ENCODE data around the gene ACTR3C. TPM values are rescaled to one million over a fixed set of nuclear protein-coding genes. Genes with fewer than 3 reads are reported as not detected.

Gene ACTR3C
- 0.73 and 3.2 TPM in 2 replicates for total RNA-seq (2014; rRNA removed; shearing (Covaris generic))

GRCh38 chr7:150322833-150323681 is at the start of gene ACTR3C, which contains the start of gene LRRC61:
Gene ACTR3C, minus strand, starts transcription at chr7:150323545. Its CDS starts 28,249 bp downstream, at chr7:150295296.
Gene LRRC61, plus strand, starts transcription at chr7:150323355. Its CDS starts 13,507 bp downstream, at chr7:150336862.
- peaks cover 18% of the 10 kb centered on the region for H3K36me3 ChIP-seq (replicated peaks; ENCODE audit: control insufficient read depth, insufficient read depth, low read length)
- H3K27me3 ChIP-seq (ENCODE audit: control insufficient read depth, insufficient read depth, low read length), result no peaks in the 10 kb centered on the region
- DNase-seq, result peak; percentile 54
- H3K4me3 ChIP-seq (ENCODE audit: insufficient read depth, low read depth, low read length), result peak within 1 kb of the TSS; percentile 74

- no peak overlapping the region for H3K4me3 ChIP-seq (ENCODE audit: insufficient read depth, low read depth, low read length)
- peaks cover 14% of the 10 kb centered on the region for H3K36me3 ChIP-seq (replicated peaks; ENCODE audit: control insufficient read depth, insufficient read depth, low read length)
- peak; percentile 49 for DNase-seq
- H3K27me3 ChIP-seq (ENCODE audit: control insufficient read depth, insufficient read depth, low read length), result no peaks in the 10 kb centered on the region
Observed at GRCh38 chr7:150372271-150373048, 49.1 kb upstream of the ACTR3C start.

- no peaks in the 10 kb centered on the region for H3K27me3 ChIP-seq (ENCODE audit: control insufficient read depth, insufficient read depth, low read length)
- peaks cover 14% of the 10 kb centered on the region for H3K36me3 ChIP-seq (replicated peaks; ENCODE audit: control insufficient read depth, insufficient read depth, low read length)
- no peak for DNase-seq
- no peak overlapping the region for H3K4me3 ChIP-seq (ENCODE audit: insufficient read depth, low read depth, low read length)
Observed at GRCh38 chr7:150371996-150372270, 48.6 kb upstream of the ACTR3C start.

DNA sequence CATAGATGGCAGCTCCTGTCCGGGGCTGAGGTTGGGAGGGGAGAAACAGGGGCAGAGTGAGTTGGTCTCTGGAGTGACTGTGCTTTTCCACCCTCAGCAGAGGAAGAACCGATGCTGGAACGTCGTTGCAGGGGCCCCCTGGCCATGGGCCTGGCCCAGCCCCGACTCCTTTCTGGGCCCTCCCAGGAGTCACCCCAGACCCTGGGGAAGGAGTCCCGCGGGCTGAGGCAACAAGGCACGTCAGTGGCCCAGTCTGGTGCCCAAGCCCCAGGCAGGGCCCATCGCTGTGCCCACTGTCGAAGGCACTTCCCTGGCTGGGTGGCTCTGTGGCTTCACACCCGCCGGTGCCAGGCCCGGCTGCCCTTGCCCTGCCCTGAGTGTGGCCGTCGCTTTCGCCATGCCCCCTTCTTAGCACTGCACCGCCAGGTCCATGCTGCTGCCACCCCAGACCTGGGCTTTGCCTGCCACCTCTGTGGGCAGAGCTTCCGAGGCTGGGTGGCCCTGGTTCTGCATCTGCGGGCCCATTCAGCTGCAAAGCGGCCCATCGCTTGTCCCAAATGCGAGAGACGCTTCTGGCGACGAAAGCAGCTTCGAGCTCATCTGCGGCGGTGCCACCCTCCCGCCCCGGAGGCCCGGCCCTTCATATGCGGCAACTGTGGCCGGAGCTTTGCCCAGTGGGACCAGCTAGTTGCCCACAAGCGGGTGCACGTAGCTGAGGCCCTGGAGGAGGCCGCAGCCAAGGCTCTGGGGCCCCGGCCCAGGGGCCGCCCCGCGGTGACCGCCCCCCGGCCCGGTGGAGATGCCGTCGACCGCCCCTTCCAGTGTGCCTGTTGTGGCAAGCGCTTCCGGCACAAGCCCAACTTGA is 48.0 kb upstream of the ACTR3C start:
- DNase-seq, result peak; percentile 46
- Histone ChIP-seq H3K36me3 (replicated peaks; ENCODE audit: control insufficient read depth, insufficient read depth, low read length) (peaks cover 14% of the 10 kb centered on the region), H3K27me3 (ENCODE audit: control insufficient read depth, insufficient read depth, low read length) (no peaks in the 10 kb centered on the region), H3K4me3 (ENCODE audit: insufficient read depth, low read depth, low read length) (no peak overlapping the region)

GRCh38 chr7:150370612-150371071 is 47.3 kb upstream of the ACTR3C start:
- Histone ChIP-seq H3K27me3 (ENCODE audit: control insufficient read depth, insufficient read depth, low read length) (no peaks in the 10 kb centered on the region), H3K4me3 (ENCODE audit: insufficient read depth, low read depth, low read length) (no peak overlapping the region), H3K36me3 (replicated peaks; ENCODE audit: control insufficient read depth, insufficient read depth, low read length) (peaks cover 14% of the 10 kb centered on the region)
- DNase-seq, result no peak

DNA sequence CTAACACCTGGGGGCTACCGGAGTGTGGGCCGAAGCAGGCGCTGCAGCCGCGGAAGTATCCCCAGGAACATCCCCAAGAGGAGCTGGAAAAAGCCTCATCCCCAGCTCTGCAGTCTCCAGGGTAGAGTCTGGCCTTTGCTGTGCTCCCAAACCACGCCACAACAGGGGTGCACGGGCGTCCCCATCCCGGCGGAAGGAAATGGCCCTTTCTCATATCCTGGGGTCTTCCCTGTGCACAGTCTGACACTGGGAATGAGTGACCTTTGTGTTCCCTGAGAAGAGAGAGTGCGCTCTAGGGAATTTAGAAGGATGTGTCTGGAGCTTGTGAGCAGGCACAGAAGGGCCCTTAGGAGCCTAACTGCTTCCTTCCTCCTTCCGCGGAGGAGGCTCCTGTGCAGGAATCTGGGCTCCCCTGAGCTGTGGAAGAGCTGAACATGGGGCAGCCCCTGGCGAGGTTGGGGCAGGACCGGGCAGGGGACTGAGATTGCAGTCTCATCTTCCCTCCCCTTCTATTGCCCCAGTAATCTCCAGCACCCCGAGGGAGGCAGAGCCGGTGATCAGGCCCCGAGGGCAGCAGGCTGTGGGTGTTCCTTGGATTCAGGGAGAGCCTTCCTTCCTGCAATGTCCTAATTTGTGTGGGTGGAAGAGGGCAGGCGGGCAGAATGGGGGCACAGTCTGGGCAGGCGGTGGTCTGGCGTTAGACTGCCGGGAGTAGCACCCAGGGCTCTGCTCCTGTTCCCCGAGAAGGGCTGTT is 46.6 kb upstream of the ACTR3C start:
- no peaks in the 10 kb centered on the region for H3K27me3 ChIP-seq (ENCODE audit: control insufficient read depth, insufficient read depth, low read length)
- H3K4me3 ChIP-seq (ENCODE audit: insufficient read depth, low read depth, low read length), result peak overlapping the region; percentile 94
- peaks cover 14% of the 10 kb centered on the region for H3K36me3 ChIP-seq (replicated peaks; ENCODE audit: control insufficient read depth, insufficient read depth, low read length)
- peak; percentile 41 for DNase-seq

DNA sequence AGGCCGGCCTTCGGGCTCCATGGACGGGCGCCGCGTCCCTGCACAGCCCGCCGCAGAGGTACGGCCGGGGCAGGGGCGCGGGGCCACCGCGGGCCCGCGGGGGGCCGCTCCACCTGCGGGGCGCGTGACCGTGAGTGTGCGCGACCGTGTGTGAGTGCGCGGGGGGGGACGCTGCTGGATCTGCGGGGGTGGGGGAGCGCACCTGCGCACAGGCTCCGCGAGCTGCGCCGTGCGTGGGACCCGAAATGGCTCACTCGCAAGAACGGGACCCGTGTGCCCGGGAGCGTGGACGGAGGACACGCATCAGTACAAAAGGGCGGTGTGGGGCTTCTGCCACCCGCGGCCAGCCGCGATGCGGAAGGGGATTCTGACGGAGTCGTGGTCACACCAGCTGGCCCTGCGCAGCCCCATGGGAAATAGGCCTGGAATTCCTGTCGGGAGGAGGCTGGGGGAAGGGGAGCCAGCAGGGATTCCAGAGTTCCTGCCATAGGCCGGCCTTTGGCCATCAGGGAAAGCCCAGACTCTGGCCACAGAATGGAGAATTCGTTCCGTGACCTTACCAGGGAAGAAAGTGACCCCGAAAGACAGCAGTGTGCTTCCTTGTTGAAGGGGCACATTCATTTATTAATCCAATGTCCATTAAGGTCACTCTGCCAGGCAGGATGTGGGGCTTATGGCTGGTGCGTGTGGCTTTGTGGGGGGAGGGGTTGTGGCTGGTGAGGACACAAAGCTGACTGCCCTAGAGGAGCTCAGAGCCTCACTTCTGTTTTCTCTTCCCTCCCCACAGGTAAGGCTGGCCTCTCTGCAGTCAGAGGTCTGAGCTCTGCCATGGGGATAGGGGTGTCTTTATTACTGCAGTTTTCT is 45.8 kb upstream of the ACTR3C start:
- peaks cover 12% of the 10 kb centered on the region for H3K36me3 ChIP-seq (replicated peaks; ENCODE audit: control insufficient read depth, insufficient read depth, low read length)
- DNase-seq, result peak; percentile 93
- peak overlapping the region; percentile 94 for H3K4me3 ChIP-seq (ENCODE audit: insufficient read depth, low read depth, low read length)
- no peaks in the 10 kb centered on the region for H3K27me3 ChIP-seq (ENCODE audit: control insufficient read depth, insufficient read depth, low read length)

- peak within 1 kb of the TSS; percentile 94 for H3K4me3 ChIP-seq (ENCODE audit: insufficient read depth, low read depth, low read length)
- no peaks in the 10 kb centered on the region for H3K27me3 ChIP-seq (ENCODE audit: control insufficient read depth, insufficient read depth, low read length)
- H3K36me3 ChIP-seq (replicated peaks; ENCODE audit: control insufficient read depth, insufficient read depth, low read length), result peaks cover 12% of the 10 kb centered on the region
- DNase-seq, result peak; percentile 94
Observed at GRCh38 chr7:150368096-150368883, 44.9 kb upstream of the ACTR3C start, which contains the start of gene REPIN1. Gene REPIN1, plus strand, starts transcription at chr7:150368822. Its CDS starts 890 bp downstream, at chr7:150369712.

DNA sequence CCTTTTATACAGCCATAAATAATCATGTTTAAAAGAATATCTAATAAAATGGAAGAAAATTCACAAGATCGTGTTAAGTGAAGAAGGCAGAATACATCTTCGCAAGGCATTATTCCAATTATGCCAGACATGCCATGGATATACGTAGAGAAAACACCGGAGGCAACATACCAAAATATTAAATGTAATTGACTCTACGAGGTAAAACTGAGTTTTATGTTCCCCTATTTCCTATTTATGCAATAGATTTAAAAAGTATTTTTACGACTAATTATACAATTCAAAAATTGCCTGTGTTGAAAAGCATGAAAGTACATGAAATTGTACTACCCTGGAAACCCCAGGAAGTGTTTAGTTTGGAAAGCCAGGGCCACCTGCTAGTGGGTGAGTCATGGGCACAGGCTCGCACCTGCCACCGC is 44.3 kb upstream of the ACTR3C start:
- Histone ChIP-seq H3K4me3 (ENCODE audit: insufficient read depth, low read depth, low read length) (peak overlapping the region; percentile 94), H3K27me3 (ENCODE audit: control insufficient read depth, insufficient read depth, low read length) (no peaks in the 10 kb centered on the region), H3K36me3 (replicated peaks; ENCODE audit: control insufficient read depth, insufficient read depth, low read length) (peaks cover 9% of the 10 kb centered on the region)
- no peak for DNase-seq

GRCh38 chr7:150365673-150366398 is 42.5 kb upstream of the ACTR3C start:
- Histone ChIP-seq H3K27me3 (ENCODE audit: control insufficient read depth, insufficient read depth, low read length) (no peaks in the 10 kb centered on the region), H3K36me3 (replicated peaks; ENCODE audit: control insufficient read depth, insufficient read depth, low read length) (peaks cover 7% of the 10 kb centered on the region), H3K4me3 (ENCODE audit: insufficient read depth, low read depth, low read length) (no peak overlapping the region)
- DNase-seq, result peak; percentile 34

- H3K27me3 ChIP-seq (ENCODE audit: control insufficient read depth, insufficient read depth, low read length), result no peaks in the 10 kb centered on the region
- no peak for DNase-seq
- H3K4me3 ChIP-seq (ENCODE audit: insufficient read depth, low read depth, low read length), result no peak overlapping the region
- H3K36me3 ChIP-seq (replicated peaks; ENCODE audit: control insufficient read depth, insufficient read depth, low read length), result peaks cover 1% of the 10 kb centered on the region
Observed at GRCh38 chr7:150365194-150365593, 41.8 kb upstream of the ACTR3C start.

GRCh38 chr7:150363872-150364271 is 40.5 kb upstream of the ACTR3C start:
- Histone ChIP-seq H3K4me3 (ENCODE audit: insufficient read depth, low read depth, low read length) (no peak overlapping the region), H3K27me3 (ENCODE audit: control insufficient read depth, insufficient read depth, low read length) (no peaks in the 10 kb centered on the region), H3K36me3 (replicated peaks; ENCODE audit: control insufficient read depth, insufficient read depth, low read length) (no peaks in the 10 kb centered on the region)
- DNase-seq, result no peak
